Limb (tissue), 2 donors: ENCODE results near the gene TAF1C.

Experiments
- DNase-seq, 2 donors: peaks; one replicate each; pipeline ENCODE4 v3.0.0-alpha.2; 2016; ENCODE audit errors: extremely low spot score in 2 of 2

TAF1C gene

DNA sequence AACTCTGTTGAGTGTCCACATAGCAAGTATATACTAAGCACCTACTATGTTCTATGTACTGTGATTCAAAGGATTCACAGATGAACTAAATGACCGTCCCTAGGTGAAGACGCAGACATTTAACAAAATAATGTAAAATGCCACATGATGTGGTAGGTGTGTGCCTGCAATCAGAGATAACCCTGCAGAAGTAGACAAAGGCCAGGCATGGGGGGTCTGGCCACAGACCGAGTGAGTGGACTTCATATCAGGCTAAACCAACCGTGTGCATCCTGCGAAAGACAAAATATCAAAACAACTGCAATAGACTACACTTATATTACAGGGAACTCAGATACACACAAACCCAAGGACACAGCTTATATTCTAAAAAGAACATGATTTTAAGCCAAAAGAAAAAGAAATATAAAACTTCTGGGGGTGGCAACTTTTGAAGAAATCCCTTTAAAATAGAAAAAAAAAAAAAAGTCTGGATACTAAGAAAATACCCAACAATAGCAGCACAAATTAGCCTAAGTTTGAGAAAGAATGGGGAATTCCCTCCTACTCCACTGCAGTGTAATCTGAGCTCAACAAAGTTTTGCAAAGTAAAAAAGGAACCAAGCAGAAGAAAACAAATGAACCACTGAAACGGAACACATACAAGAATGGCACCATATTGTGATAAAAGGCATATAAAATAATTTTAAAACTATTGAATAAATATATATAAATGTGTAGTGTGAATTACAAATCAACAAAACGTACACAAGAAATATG is 54.2 kb downstream of the TAF1C start:
- no peak for DNase-seq

DNA sequence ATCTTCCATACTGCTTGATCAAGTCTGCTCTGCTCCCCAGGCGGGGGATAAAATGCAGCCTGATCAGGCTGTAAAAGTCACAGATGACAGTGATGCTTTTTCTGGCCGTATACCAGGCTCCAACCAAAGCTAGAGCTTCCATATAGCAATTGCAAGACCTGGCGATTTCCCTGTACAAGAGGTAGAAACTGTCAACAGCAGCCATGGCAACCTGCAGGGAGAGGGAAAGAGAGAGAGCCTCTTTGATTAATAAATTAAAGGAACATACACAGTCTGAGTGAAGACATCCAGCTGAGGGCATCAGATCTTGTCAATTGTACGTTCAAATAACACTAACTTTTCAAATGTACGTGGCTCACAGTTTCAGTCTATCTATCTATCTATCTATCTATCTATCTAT is 55.7 kb downstream of the TAF1C start:
- DNase-seq, result no peak
